HG03460 (cell line): ENCODE data around the gene ARHGAP10.

ENCODE experiments used
- ATAC-seq: cut with Tn5 transposase; IDR thresholded peaks from one replicate; pipeline ENCODE4 v1.9.1; 2021; ENCODE audit not compliant: unreplicated experiment

Gene ARHGAP10

DNA sequence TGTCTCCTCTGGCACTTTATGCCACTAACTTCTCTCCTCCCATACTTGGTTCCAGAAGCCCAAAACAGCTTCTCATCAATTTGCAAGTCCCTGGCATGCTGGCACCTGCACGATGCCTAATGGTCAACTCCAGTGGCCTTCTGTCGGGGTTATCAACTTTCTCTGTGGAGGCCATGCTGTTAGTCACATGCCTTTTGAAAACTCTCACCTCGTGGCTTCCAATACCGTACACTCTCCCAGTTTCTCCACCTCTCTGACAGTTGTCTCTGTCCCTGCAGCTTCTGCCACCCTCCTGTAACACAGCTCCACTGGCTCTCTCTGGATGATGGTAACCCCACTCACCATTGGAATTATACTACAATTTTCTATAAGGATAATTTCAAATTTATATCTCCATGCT lies 386.3 kb downstream of the ARHGAP10 start:
- ATAC-seq: no peak

DNA sequence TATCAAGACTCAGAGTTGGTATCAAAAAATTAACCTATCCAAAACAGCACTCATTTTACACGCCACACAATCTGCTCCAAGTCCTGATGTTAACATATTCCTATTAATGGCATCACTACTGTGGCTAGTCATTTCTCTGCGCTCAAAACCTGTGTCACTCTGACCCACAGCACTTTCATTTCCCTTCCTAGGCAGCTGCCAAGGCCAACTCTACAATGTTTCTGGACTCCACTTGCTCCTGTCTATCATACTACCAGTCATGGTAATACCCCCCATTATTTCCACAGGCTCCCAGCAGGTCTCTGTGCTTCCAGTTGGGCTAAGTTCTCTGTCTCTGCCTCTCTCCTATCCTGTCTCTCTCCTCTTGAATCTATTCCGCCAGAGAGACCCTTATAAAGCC lies 386.7 kb downstream of the ARHGAP10 start:
- ATAC-seq: no peak

DNA sequence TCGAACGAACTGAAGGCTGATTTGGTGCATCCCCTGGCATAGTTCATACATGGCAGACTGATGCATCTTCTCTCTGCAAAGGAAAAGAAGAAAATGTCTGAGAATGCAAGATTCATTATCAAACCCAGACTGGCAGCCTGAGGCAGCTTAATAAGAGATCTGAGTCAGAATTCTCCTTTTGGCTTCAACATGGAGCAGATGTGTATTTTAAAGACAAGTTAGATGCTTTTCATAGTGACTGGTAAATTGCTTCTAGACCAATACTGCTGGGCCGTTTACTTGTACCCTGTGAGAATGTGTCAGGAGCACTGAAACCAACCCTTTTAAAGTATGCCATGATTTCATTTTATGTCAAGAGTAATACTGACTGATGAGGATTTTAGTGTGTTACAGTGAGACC lies 388.3 kb downstream of the ARHGAP10 start:
- no peak for ATAC-seq
